HG02588 (cell line): ENCODE results near the gene AMZ2.
A peak's percentile ranks its signal among the peaks of the same experiment; 100 is the strongest.
"Not testable (repeated sequence)": the region's sequence is repeated elsewhere in the genome, so short reads cannot be mapped to it uniquely, and the experiment has no call there.

ENCODE experiments used
- ATAC-seq: cut with Tn5 transposase; IDR thresholded peaks from one replicate; pipeline ENCODE4 v1.9.1; 2021; ENCODE audit warnings: mild to moderate bottlenecking, moderate library complexity; ENCODE audit not compliant: unreplicated experiment

AMZ2 gene

GRCh38 chr17:68247445-68248198 is at the start of gene AMZ2:
TSS of gene AMZ2 (plus strand) at chr17:68248043. CDS start at chr17:68250188, 2,145 bp downstream.
- ATAC-seq: peak; percentile 85

- no peak for ATAC-seq
Measured at GRCh38 chr17:68198931-68199836, 48.7 kb upstream of the AMZ2 start.

- no peak for ATAC-seq
Measured at GRCh38 chr17:68199837-68200688, 47.8 kb upstream of the AMZ2 start.

GRCh38 chr17:68200689-68201417 is 47.0 kb upstream of the AMZ2 start:
- no peak for ATAC-seq

- not testable (repeated sequence) for ATAC-seq
Measured at GRCh38 chr17:68201418-68201771, 46.4 kb upstream of the AMZ2 start.

GRCh38 chr17:68202321-68202720 is 45.5 kb upstream of the AMZ2 start:
- not testable (repeated sequence) for ATAC-seq

- ATAC-seq: no peak
Measured at GRCh38 chr17:68204736-68205135, 43.1 kb upstream of the AMZ2 start.

- ATAC-seq: peak; percentile 89
Measured at GRCh38 chr17:68205251-68205807, 42.5 kb upstream of the AMZ2 start.

- peak; percentile 30 for ATAC-seq
Measured at GRCh38 chr17:68205808-68206720, 41.8 kb upstream of the AMZ2 start.

GRCh38 chr17:68207651-68208253 is 40.1 kb upstream of the AMZ2 start:
- no peak for ATAC-seq

- ATAC-seq: not testable (repeated sequence)
Measured at GRCh38 chr17:68208651-68209050, 39.2 kb upstream of the AMZ2 start.

- not testable (repeated sequence) for ATAC-seq
Measured at GRCh38 chr17:68209191-68209900, 38.5 kb upstream of the AMZ2 start.

GRCh38 chr17:68210570-68211315 is 37.1 kb upstream of the AMZ2 start:
- no peak for ATAC-seq

GRCh38 chr17:68213428-68214411 is 34.1 kb upstream of the AMZ2 start:
- not testable (repeated sequence) for ATAC-seq

- not testable (repeated sequence) for ATAC-seq
Measured at GRCh38 chr17:68215453-68215852, 32.4 kb upstream of the AMZ2 start.

GRCh38 chr17:68219429-68219828 is 28.4 kb upstream of the AMZ2 start:
- not testable (repeated sequence) for ATAC-seq
